ENCODE results near the gene MPP4. TPM values are rescaled to one million over a fixed set of nuclear protein-coding genes. Genes with fewer than 3 reads are reported as not detected.

Gene MPP4
- total RNA-seq: 1.0 TPM in 1 of 2 replicates, not detected in the other

GRCh38 chr2:201698588-201699226 is at the start of gene MPP4:
Gene MPP4 (minus strand): TSS chr2:201698644. CDS start chr2:201693954, 4,690 bp downstream.
- DNase-seq (ENCODE audit: low read depth): no peak
- no peak for TF ChIP-seq CTCF (conservative IDR thresholded peaks at IDR 0.05; ENCODE audit: low read depth, low read length)
- H3K4me3 ChIP-seq (ENCODE audit: low read depth, low read length): no peak within 1 kb of the TSS

GRCh38 chr2:201746551-201746950 is 48.1 kb upstream of the MPP4 start:
- no peak overlapping the region for H3K4me3 ChIP-seq (ENCODE audit: low read depth, low read length)
- DNase-seq (ENCODE audit: low read depth): no peak
- no peak for TF ChIP-seq CTCF (conservative IDR thresholded peaks at IDR 0.05; ENCODE audit: low read depth, low read length)

DNA sequence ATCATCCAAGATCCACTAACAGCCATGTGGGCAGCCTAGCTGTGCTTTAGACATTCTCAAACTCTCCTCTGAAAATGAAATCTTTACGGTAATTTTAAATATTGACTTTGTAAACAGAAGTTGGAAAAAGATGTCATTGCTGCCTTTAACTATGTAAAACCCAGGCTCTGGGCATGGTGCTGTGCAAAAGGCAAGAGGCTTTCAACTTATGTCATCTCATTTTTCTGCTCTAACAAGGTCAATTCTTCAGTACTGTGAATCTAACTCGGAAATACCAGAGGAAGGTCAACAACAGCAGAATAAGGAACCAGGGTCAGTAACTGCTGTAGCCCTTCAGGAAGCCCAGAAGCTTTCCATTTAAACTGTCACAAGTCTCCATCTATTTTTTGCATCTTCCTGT is 37.0 kb upstream of the MPP4 start:
- H3K4me3 ChIP-seq (ENCODE audit: low read depth, low read length): no peak overlapping the region
- DNase-seq (ENCODE audit: low read depth): no peak
- TF ChIP-seq CTCF (conservative IDR thresholded peaks at IDR 0.05; ENCODE audit: low read depth, low read length): no peak

DNA sequence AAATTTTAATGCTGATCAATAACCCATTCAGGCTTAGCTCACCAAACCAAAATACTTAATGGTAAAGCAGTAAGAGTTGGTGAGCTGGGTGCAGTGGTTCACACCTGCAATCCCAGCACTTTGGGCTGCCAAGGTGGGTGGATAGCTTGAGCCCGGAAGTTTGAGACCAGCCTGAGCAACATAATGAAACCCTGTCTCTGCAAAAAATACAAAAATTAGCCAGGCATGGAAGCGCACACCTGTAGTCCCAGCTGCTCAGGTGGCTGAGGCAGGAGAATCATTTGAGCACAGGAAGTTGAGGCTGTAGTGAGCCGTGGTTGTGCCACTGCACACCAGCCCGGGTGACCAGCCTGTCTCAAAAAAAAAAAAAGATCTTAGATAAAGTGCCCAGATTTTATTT is 35.7 kb upstream of the MPP4 start:
- no peak overlapping the region for H3K4me3 ChIP-seq (ENCODE audit: low read depth, low read length)
- no peak for DNase-seq (ENCODE audit: low read depth)
- no peak for TF ChIP-seq CTCF (conservative IDR thresholded peaks at IDR 0.05; ENCODE audit: low read depth, low read length)

- no peak overlapping the region for H3K4me3 ChIP-seq (ENCODE audit: low read depth, low read length)
- TF ChIP-seq CTCF (conservative IDR thresholded peaks at IDR 0.05; ENCODE audit: low read depth, low read length): no peak
- no peak for DNase-seq (ENCODE audit: low read depth)
These were observed 35.1 kb upstream of the MPP4 start for GRCh38 chr2:201733544-201733943.

DNA sequence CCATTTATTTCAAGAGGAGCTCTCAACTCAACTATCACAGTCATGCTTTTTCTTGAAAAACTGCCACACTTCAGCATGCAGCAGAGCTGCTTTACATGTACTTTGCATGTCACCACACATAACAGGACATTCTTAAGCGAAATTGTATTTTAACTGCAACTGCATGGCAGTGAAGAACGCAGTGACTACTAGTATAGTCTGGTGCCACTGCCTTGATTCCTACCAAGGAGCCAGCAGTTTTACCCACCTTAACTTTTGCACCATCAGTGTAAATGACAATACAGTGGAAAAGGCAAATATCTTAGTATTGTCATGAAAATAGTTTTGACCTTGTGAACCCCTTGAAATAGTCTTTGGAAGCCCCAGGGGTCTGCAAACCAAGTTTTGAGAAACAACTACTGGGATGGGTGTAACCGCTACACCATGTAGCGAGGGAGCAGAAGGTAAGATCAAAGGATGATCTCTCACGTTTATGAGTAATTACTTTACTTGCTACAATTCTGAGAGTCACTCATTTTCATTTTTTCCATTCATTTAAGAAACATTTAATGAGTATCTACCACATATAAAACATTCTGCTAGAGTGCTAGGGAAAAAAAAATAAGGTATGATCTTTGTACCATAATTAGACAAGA is 32.3 kb upstream of the MPP4 start:
- DNase-seq (ENCODE audit: low read depth): no peak
- no peak for TF ChIP-seq CTCF (conservative IDR thresholded peaks at IDR 0.05; ENCODE audit: low read depth, low read length)
- H3K4me3 ChIP-seq (ENCODE audit: low read depth, low read length): no peak overlapping the region

GRCh38 chr2:201715459-201715858 is 17.0 kb upstream of the MPP4 start:
- no peak overlapping the region for H3K4me3 ChIP-seq (ENCODE audit: low read depth, low read length)
- TF ChIP-seq CTCF (conservative IDR thresholded peaks at IDR 0.05; ENCODE audit: low read depth, low read length): peak; percentile 37
- no peak for DNase-seq (ENCODE audit: low read depth)
